T-cell (primary cell): Measurements from ENCODE around the gene CHAF1A. TPM values are rescaled to one million over a fixed set of nuclear protein-coding genes. Genes with fewer than 3 reads are reported as not detected.

ENCODE experiments used
- ATAC-seq, 4 experiments: fragments of 200-7000 bp in 3 of 4; fragments of 150-1000 bp in 1 of 4; cut with Tn5 transposase; replicated peaks in 1 of 4; 1 replicate in 3 of 4; 2 replicates in 1 of 4; pipeline ENCODE4 v1.10.0; 2021; ENCODE audit warnings: moderate library complexity in 3 of 4, mild to moderate bottlenecking in 2 of 4, moderate number of reproducible peaks in 1 of 4
- CTCF ChIA-PET, 2 donors: fragments of 300-600 bp; sonication (Branson Sonifier 250); formaldehyde crosslinking; loops; one replicate each; lab custom pipeline; 2022; ENCODE audit warnings: antibody characterized with exemption in 2 of 2; lab: Charles Lee
- POLR2A ChIA-PET, 2 donors: fragments of 300-600 bp; sonication (Branson Sonifier 250); formaldehyde crosslinking; loops; one replicate each; lab custom pipeline; 2022; ENCODE audit warnings: antibody characterized with exemption in 2 of 2; lab: Charles Lee
- DNase-seq, 35 experiments: peaks; one replicate each; pipeline versions ENCODE4 v3.0.0 to v3.0.0-alpha.2; 2013 to 2023
- H3K27ac ChIP-seq: one replicate; pipeline ENCODE4 v1.5.1; 2013; ENCODE audit warnings: low read length
- H3K27me3 ChIP-seq, 2 experiments: replicated peaks in 1 of 2; 1 replicate in 1 of 2; 2 replicates in 1 of 2; pipeline versions ENCODE4 v1.6.1 to v1.7.0; 2013; ENCODE audit warnings: low read length in 1 of 2, mixed read lengths in 1 of 2; ENCODE audit not compliant: control insufficient read depth in 2 of 2, insufficient read depth in 2 of 2; ENCODE audit errors: extremely low read depth in 1 of 2
- H3K36me3 ChIP-seq, 2 donors: 1 replicate in 1 of 2; 2 replicates in 1 of 2; pipeline versions ENCODE4 v1.6.1 to v1.7.0; 2013; ENCODE audit warnings: low read length in 1 of 2; ENCODE audit not compliant: control insufficient read depth in 2 of 2, insufficient read depth in 1 of 2; ENCODE audit errors: extremely low read depth in 1 of 2
- H3K4me1 ChIP-seq, 2 experiments: 1 replicate in 1 of 2; 2 replicates in 1 of 2; pipeline versions ENCODE4 v1.6.1 to v1.7.0; 2013; ENCODE audit warnings: low read length in 2 of 2, mixed read lengths in 1 of 2; ENCODE audit not compliant: insufficient read depth in 2 of 2, control insufficient read depth in 1 of 2; ENCODE audit errors: extremely low read depth in 1 of 2
- H3K4me3 ChIP-seq, 2 donors: 1 replicate in 1 of 2; 2 replicates in 1 of 2; pipeline versions ENCODE4 v1.5.1 to v1.7.0; 2013; ENCODE audit warnings: mild to moderate bottlenecking in 2 of 2, low read length in 1 of 2, moderate library complexity in 1 of 2; ENCODE audit not compliant: control insufficient read depth in 1 of 2; ENCODE audit errors: extremely low read depth in 1 of 2
- H3K9me3 ChIP-seq: 2 replicates; pipeline ENCODE4 v1.7.0; 2013
- H3K27ac Mint-ChIP-seq, 2 donors: one replicate each; pipeline ENCODE4 v1.8.0; 2020 to 2021; ENCODE audit warnings: mild to moderate bottlenecking in 2 of 2, mixed read lengths in 2 of 2
- H3K27me3 Mint-ChIP-seq, 2 donors: one replicate each; pipeline ENCODE4 v1.8.0; 2021 to 2022; ENCODE audit warnings: mixed read lengths in 2 of 2
- H3K36me3 Mint-ChIP-seq: one replicate; pipeline ENCODE4 v1.8.0; 2021; ENCODE audit warnings: mixed read lengths
- H3K4me1 Mint-ChIP-seq, 3 donors: one replicate each; pipeline ENCODE4 v1.8.0; 2020 to 2022; ENCODE audit warnings: mixed read lengths in 3 of 3, mild to moderate bottlenecking in 1 of 3
- H3K4me3 Mint-ChIP-seq, 3 donors: one replicate each; pipeline ENCODE4 v1.8.0; 2020 to 2022; ENCODE audit warnings: mild to moderate bottlenecking in 3 of 3, mixed read lengths in 3 of 3, moderate library complexity in 3 of 3
- H3K9me3 Mint-ChIP-seq, 3 donors: one replicate each; pipeline ENCODE4 v1.8.0; 2020 to 2022; ENCODE audit warnings: mixed read lengths in 3 of 3
- WGBS: methylation state at CpG from one replicate; pipeline ENCODE4 v1.1.5; 2013; ENCODE audit warnings: missing lambda C conversion rate; ENCODE audit not compliant: insufficient coverage; 5-methylcytosine and 5-hydroxymethylcytosine counted together
- total RNA-seq, 35 experiments: library from RNA in 6 of 35; stranded (reverse) in 6 of 35; fragments of 120-200 nt in 1 of 35; gene quantifications; one replicate each; pipeline versions ENCODE4 v1.2.1 to v1.2.4 and lab custom pipeline; 2013 to 2026

Gene CHAF1A
- total RNA-seq, 5 donors from 2014 or later (not counting 1 experiment from before 2014, with no cell fraction given) = 14.4 to 27.3 (median 16.5) TPM

- ChIA-PET CTCF (interaction anchor here in 1 of 2 donors (0.6 to 1.6 kb wide), 2 partner anchors 15 to 17 kb away, joined by 3 to 8 read pairs; no protein-coding TSS in a partner anchor), POLR2A (no interaction called here)
- H3K4me1 Mint-ChIP-seq = peaks cover 14 to 26% (median 19%) of the 10 kb centered on the region in 3 donors
- H3K4me3 ChIP-seq = no peak overlapping the region
- DNase-seq (no peak), ATAC-seq (no peak)
- peak overlapping the region; percentile 60 for H3K27ac ChIP-seq
- peak overlapping the region; percentile 86 to 89 (median 87) for H3K4me3 Mint-ChIP-seq
- H3K9me3 ChIP-seq = no peaks in the 10 kb centered on the region
- H3K27me3 ChIP-seq = no peaks in the 10 kb centered on the region
- H3K4me1 ChIP-seq = peaks cover 2 to 25% of the 10 kb centered on the region in 2 experiments
- peaks cover 2% of the 10 kb centered on the region for H3K36me3 Mint-ChIP-seq
- H3K27me3 Mint-ChIP-seq = no peaks in the 10 kb centered on the region
- H3K9me3 Mint-ChIP-seq = no peaks in the 10 kb centered on the region
- peak overlapping the region; percentile 85 to 86 for H3K27ac Mint-ChIP-seq
- peaks cover 11 to 22% of the 10 kb centered on the region in 2 donors for H3K36me3 ChIP-seq
- 69% methylated on average over 13 of the region's 15 CpGs for WGBS
Measured at GRCh38 chr19:4455719-4456475, 53.5 kb downstream of the CHAF1A start.

- POLR2A ChIA-PET = no interaction called here
Measured at GRCh38 chr19:4456476-4456842, 54.0 kb downstream of the CHAF1A start.

GRCh38 chr19:4456843-4457653, 54.6 kb downstream of the CHAF1A start:
- Histone ChIP-seq H3K27ac (peak overlapping the region; percentile 60), H3K36me3 (peaks cover 11 to 20% of the 10 kb centered on the region in 2 donors), H3K9me3 (no peaks in the 10 kb centered on the region), H3K4me1 (peaks cover 2 to 25% of the 10 kb centered on the region in 2 experiments), H3K4me3 (peak overlapping the region; percentile 71 to 80), H3K27me3 (no peaks in the 10 kb centered on the region)
- Mint-ChIP-seq H3K36me3 (no peaks in the 10 kb centered on the region), H3K9me3 (no peaks in the 10 kb centered on the region), H3K4me1 (peaks cover 14 to 26% (median 19%) of the 10 kb centered on the region in 3 donors), H3K27ac (peak overlapping the region; percentile 85 to 86), H3K4me3 (peak overlapping the region; percentile 86 to 89 (median 87)), H3K27me3 (no peaks in the 10 kb centered on the region)
- DNase-seq = peak in 17 of 35 experiments; percentile 10 to 61 (median 32)
- ChIA-PET POLR2A (no interaction called here), CTCF (interaction anchor here (0.6 to 1.6 kb wide), 2 partner anchors 14 to 469 kb away, joined by 8 to 13 read pairs; no protein-coding TSS in a partner anchor)
- peak; percentile 17 to 47 (median 25) for ATAC-seq
- 5% methylated on average over 21 of the region's 53 CpGs for WGBS

More at GRCh38 chr19:4456476-4456842, 54.0 kb downstream of the CHAF1A start:
- ATAC-seq (no peak), DNase-seq (no peak)
- 22% methylated on average over 9 of the region's 9 CpGs for WGBS
- no peaks in the 10 kb centered on the region for H3K9me3 Mint-ChIP-seq
- no peaks in the 10 kb centered on the region for H3K36me3 Mint-ChIP-seq
- Histone ChIP-seq H3K4me1 (peaks cover 2 to 25% of the 10 kb centered on the region in 2 experiments), H3K36me3 (peaks cover 11 to 20% of the 10 kb centered on the region in 2 donors), H3K27me3 (no peaks in the 10 kb centered on the region), H3K9me3 (no peaks in the 10 kb centered on the region), H3K4me3 (peak overlapping the region; percentile 71 to 80), H3K27ac (peak overlapping the region; percentile 60)
- H3K4me3 Mint-ChIP-seq = peak overlapping the region; percentile 86 to 89 (median 87)
- H3K27me3 Mint-ChIP-seq = no peaks in the 10 kb centered on the region
- H3K27ac Mint-ChIP-seq = peak overlapping the region; percentile 85 to 86
- CTCF ChIA-PET = interaction anchor here in 1 of 2 donors (1.6 kb wide), 1 partner anchor 15 kb away, joined by 8 read pairs; no protein-coding TSS in a partner anchor
- H3K4me1 Mint-ChIP-seq = peaks cover 14 to 26% (median 19%) of the 10 kb centered on the region in 3 donors

- DNase-seq (peak; percentile 94 to 99 (median 98)), ATAC-seq (peak; percentile 93 to 95 (median 94))
- POLR2A ChIA-PET = interaction anchor here in 1 of 2 donors (0.6 kb wide), 1 partner anchor 1581 kb away, joined by 4 read pairs; no protein-coding TSS in a partner anchor
- WGBS = 17% methylated on average over 30 of the region's 52 CpGs
- H3K4me1 ChIP-seq = peaks cover 2 to 25% of the 10 kb centered on the region in 2 experiments
- H3K27ac ChIP-seq = peak within 1 kb of the TSS; percentile 60
- Mint-ChIP-seq H3K4me3 (peak within 1 kb of the TSS; percentile 86 to 89 (median 87)), H3K27ac (peak within 1 kb of the TSS; percentile 86 to 87), H3K36me3 (no peaks in the 10 kb centered on the region), H3K9me3 (no peaks in the 10 kb centered on the region), H3K4me1 (peaks cover 14 to 26% (median 19%) of the 10 kb centered on the region in 3 donors), H3K27me3 (no peaks in the 10 kb centered on the region)
- peaks cover 5 to 12% of the 10 kb centered on the region in 2 donors for H3K36me3 ChIP-seq
- H3K9me3 ChIP-seq = no peaks in the 10 kb centered on the region
- no peaks in the 10 kb centered on the region for H3K27me3 ChIP-seq
- CTCF ChIA-PET = interaction anchor here (0.6 to 1.6 kb wide), 4 partner anchors 13 to 470 kb away, joined by 4 to 13 read pairs (median 6); partner anchors contain the start of gene HDGFL2 (in 1 of the 2)
- peak within 1 kb of the TSS; percentile 71 to 80 for H3K4me3 ChIP-seq
Measured at GRCh38 chr19:4457654-4458395, 55.4 kb downstream of the CHAF1A start, which contains the start of gene UBXN6. Gene UBXN6 (minus strand): TSS chr19:4457794. CDS start chr19:4457697, 97 bp downstream.

GRCh38 chr19:4464815-4465581, 62.6 kb downstream of the CHAF1A start:
- H3K4me1 Mint-ChIP-seq = peaks cover 0 to 2% (median under 1%) of the 10 kb centered on the region in 3 donors
- DNase-seq (no peak), ATAC-seq (no peak)
- WGBS = 67% methylated on average over 5 of the region's 8 CpGs
- no peaks in the 10 kb centered on the region for H3K9me3 Mint-ChIP-seq
- no peaks in the 10 kb centered on the region for H3K27me3 ChIP-seq
- H3K9me3 ChIP-seq = no peaks in the 10 kb centered on the region
- H3K27ac Mint-ChIP-seq = no peak overlapping the region
- POLR2A ChIA-PET = no interaction called here
- H3K4me1 ChIP-seq = no peaks in the 10 kb centered on the region
- no peak overlapping the region for H3K4me3 ChIP-seq
- no peak overlapping the region for H3K4me3 Mint-ChIP-seq
- H3K36me3 Mint-ChIP-seq = no peaks in the 10 kb centered on the region
- no peak overlapping the region for H3K27ac ChIP-seq
- no peaks in the 10 kb centered on the region for H3K36me3 ChIP-seq
- CTCF ChIA-PET = interaction anchor here in 1 of 2 donors (0.7 kb wide), 1 partner anchor 987 kb away, joined by 5 read pairs; no protein-coding TSS in a partner anchor
- H3K27me3 Mint-ChIP-seq = no peaks in the 10 kb centered on the region
